Measurements from ENCODE around the gene CAPS2. TPM values are rescaled to one million over a fixed set of nuclear protein-coding genes. Genes with fewer than 3 reads are reported as not detected.
A peak's percentile ranks its signal among the peaks of the same experiment; 100 is the strongest.

The CAPS2 gene
- total RNA-seq (2014; rRNA removed; shearing (Covaris generic)) (not detected in 2 replicates), total RNA-seq (2022) (not detected in 2 replicates), Bru-seq, nascent RNA (percentile 4 among the genes with signal in this experiment), BruChase-seq, experiment 1, labeled RNA remaining after a 6-hour chase (percentile 3 among the genes with signal in this experiment), BruChase-seq, experiment 2, labeled RNA remaining after a 2-hour chase (percentile 7 among the genes with signal in this experiment)
- long read RNA-seq = 0 reads

DNA sequence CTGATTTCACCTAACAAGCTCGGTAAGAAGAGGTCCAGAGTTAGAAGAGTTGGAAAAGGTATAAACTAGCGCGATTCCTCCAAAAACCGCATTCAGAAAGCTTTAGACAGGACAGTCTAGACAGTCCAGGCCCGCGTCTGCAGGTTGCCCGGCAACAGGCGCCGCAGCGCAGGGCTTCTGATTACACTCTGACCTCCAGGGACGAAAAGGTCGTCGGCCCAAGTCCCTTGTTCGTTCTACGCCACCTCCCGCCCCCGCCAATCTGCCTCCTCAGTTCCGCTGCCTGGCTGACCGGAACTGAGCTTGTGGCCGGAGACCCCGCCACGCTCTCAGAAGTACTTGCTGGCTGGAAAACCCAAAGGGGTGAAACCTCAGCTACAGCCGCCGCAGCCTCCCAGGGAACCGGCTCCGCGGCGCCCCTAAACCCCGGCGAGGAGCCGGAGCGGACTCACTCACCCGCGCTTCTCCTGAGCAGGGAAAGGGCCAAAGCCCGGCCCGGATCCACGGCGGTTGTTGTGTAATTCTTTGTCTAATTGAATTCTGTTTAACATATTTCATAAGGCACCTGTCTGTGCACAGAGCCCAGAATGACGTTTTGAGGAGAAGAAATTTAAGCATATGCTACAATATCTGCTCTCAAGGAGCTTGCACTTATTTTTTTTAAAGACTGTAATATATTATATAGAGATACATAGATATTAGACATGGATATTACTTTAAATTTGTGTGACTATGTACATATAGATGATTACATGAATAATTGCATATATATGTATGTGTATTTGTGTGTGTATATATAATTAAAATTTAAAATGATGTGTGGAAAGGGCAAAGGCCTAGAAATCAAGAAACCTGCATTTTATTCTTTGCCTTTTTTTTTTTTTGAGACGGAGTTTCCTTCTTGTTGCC lies at the start of gene CAPS2:
CAPS2 (minus strand) TSS at position 407 of the 909 bp plus-strand sequence. CDS start 3,826 bp downstream, outside the sequence.
- Histone ChIP-seq H2AFZ (ENCODE audit: low read length) (peak within 1 kb of the TSS; percentile 80; the same call in 1 of the 2 replicates), H3K4me3 (ENCODE audit: low read depth, low read length, poor library complexity, severe bottlenecking) (peak within 1 kb of the TSS; percentile 62), H3K36me3 (ENCODE audit: insufficient read depth, low read length) (no peaks in the 10 kb centered on the region), H3K9me2 (ENCODE audit: insufficient read depth, low read length) (no peaks in the 10 kb centered on the region), H3K79me2 (ENCODE audit: insufficient read depth, low read depth, low read length) (no peaks in the 10 kb centered on the region), H3K4me1 (ENCODE audit: insufficient read depth, low read length, poor library complexity, severe bottlenecking) (peaks cover 4% of the 10 kb centered on the region), H4K20me1 (ENCODE audit: insufficient read depth, low read length) (no peaks in the 10 kb centered on the region), H3K9me3 (ENCODE audit: low read length) (no peaks in the 10 kb centered on the region), H3K27ac (ENCODE audit: low read depth, low read length, poor library complexity, severe bottlenecking) (no peak within 1 kb of the TSS), H3K4me2 (ENCODE audit: low read length) (peak within 1 kb of the TSS; percentile 77)
- DNase-seq (ENCODE audit: low spot score) = peak; percentile 70
- CTCF ChIA-PET (ENCODE audit: unreplicated experiment) = no interaction called here
- intact Hi-C loops (cut with micrococcal nuclease; ENCODE audit: unreplicated experiment) = loop anchor here (5.0 kb wide), 1 partner anchor 177 kb away; no protein-coding TSS in a partner anchor
- POLR2A ChIA-PET = interaction anchor here (0.9 to 1.0 kb wide), 2 partner anchors 15 to 87 kb away, joined by 3 to 4 read pairs; no protein-coding TSS in a partner anchor
- no peak for TF ChIP-seq EZH2phosphoT487 (IDR thresholded peaks at IDR 0.05; ENCODE audit: borderline replicate concordance, low read depth, low read length)
- TF ChIP-seq, protein P1, sequence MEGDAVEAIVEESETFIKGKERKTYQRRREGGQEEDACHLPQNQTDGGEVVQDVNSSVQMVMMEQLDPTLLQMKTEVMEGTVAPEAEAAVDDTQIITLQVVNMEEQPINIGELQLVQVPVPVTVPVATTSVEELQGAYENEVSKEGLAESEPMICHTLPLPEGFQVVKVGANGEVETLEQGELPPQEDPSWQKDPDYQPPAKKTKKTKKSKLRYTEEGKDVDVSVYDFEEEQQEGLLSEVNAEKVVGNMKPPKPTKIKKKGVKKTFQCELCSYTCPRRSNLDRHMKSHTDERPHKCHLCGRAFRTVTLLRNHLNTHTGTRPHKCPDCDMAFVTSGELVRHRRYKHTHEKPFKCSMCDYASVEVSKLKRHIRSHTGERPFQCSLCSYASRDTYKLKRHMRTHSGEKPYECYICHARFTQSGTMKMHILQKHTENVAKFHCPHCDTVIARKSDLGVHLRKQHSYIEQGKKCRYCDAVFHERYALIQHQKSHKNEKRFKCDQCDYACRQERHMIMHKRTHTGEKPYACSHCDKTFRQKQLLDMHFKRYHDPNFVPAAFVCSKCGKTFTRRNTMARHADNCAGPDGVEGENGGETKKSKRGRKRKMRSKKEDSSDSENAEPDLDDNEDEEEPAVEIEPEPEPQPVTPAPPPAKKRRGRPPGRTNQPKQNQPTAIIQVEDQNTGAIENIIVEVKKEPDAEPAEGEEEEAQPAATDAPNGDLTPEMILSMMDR (conservative IDR thresholded peaks at IDR 0.05; ENCODE audit: low read length) = no peak
- BruUV-seq (replicated peaks) = no TSS peak

GRCh38 chr12:75378354-75378753 lies 48.2 kb upstream of the CAPS2 start:
- H3K36me3 ChIP-seq (ENCODE audit: insufficient read depth, low read length) = no peaks in the 10 kb centered on the region
- no peak overlapping the region for H3K27ac ChIP-seq (ENCODE audit: low read depth, low read length, poor library complexity, severe bottlenecking)
- no TSS peak for BruUV-seq (replicated peaks)
- H3K9me3 ChIP-seq (ENCODE audit: low read length) = no peaks in the 10 kb centered on the region
- TF ChIP-seq, protein P1 (conservative IDR thresholded peaks at IDR 0.05; ENCODE audit: low read length) = no peak
- no peak for TF ChIP-seq EZH2phosphoT487 (IDR thresholded peaks at IDR 0.05; ENCODE audit: borderline replicate concordance, low read depth, low read length)
- POLR2A ChIA-PET = interaction anchor here (1.1 kb wide), 1 partner anchor 17 kb away, joined by 3 read pairs; no protein-coding TSS in a partner anchor
- intact Hi-C loops (cut with micrococcal nuclease; ENCODE audit: unreplicated experiment) = no loop called here
- H2AFZ ChIP-seq (ENCODE audit: low read length) = no peak overlapping the region
- no peak overlapping the region for H3K4me3 ChIP-seq (ENCODE audit: low read depth, low read length, poor library complexity, severe bottlenecking)
- no peaks in the 10 kb centered on the region for H4K20me1 ChIP-seq (ENCODE audit: insufficient read depth, low read length)
- H3K4me1 ChIP-seq (ENCODE audit: insufficient read depth, low read length, poor library complexity, severe bottlenecking) = no peaks in the 10 kb centered on the region
- CTCF ChIA-PET (ENCODE audit: unreplicated experiment) = no interaction called here
- DNase-seq (ENCODE audit: low spot score) = no peak
- no peaks in the 10 kb centered on the region for H3K79me2 ChIP-seq (ENCODE audit: insufficient read depth, low read depth, low read length)
- no peak overlapping the region for H3K4me2 ChIP-seq (ENCODE audit: low read length)
- H3K9me2 ChIP-seq (ENCODE audit: insufficient read depth, low read length) = no peaks in the 10 kb centered on the region

All from OCI-LY7 (cell line).